ENCODE results near the gene EPHA3. TPM values are rescaled to one million over a fixed set of nuclear protein-coding genes. Genes with fewer than 3 reads are reported as not detected.

Gene EPHA3
- total RNA-seq, 2 donors from 2014 or later: 0.14 to 0.35 TPM

- no peak overlapping the region for H3K27ac Mint-ChIP-seq
Observed at GRCh38 chr3:89105503-89105902, 1.9 kb upstream of the EPHA3 start.

GRCh38 chr3:89108291-89108550 lies 800 bp downstream of the EPHA3 start:
- H3K36me3 Mint-ChIP-seq (ENCODE audit: insufficient read depth in 2 of 2): no peaks in the 10 kb centered on the region
- no peaks in the 10 kb centered on the region for H3K9me3 Mint-ChIP-seq
- DNase-seq (no peak), ATAC-seq (replicated peaks in 1 of 2) (no peak)
- H3K4me1 Mint-ChIP-seq (ENCODE audit: low read depth): peaks cover 17% of the 10 kb centered on the region
- no peaks in the 10 kb centered on the region for H3K27me3 Mint-ChIP-seq (ENCODE audit: low read depth)
- H3K27ac Mint-ChIP-seq: no peak overlapping the region
- peak overlapping the region; percentile 67 to 79 for H3K4me3 Mint-ChIP-seq

More at GRCh38 chr3:89105503-89105902, 1.9 kb upstream of the EPHA3 start:
- Mint-ChIP-seq H3K4me3 (no peak overlapping the region), H3K27me3 (ENCODE audit: low read depth) (no peaks in the 10 kb centered on the region), H3K36me3 (ENCODE audit: insufficient read depth in 2 of 2) (no peaks in the 10 kb centered on the region), H3K4me1 (ENCODE audit: low read depth) (peaks cover 17% of the 10 kb centered on the region), H3K9me3 (no peaks in the 10 kb centered on the region)
- DNase-seq: no peak
- no peak for ATAC-seq (replicated peaks in 1 of 2)

GRCh38 chr3:89113344-89113743 lies 5.9 kb downstream of the EPHA3 start:
- Mint-ChIP-seq H3K27ac (no peak overlapping the region), H3K4me3 (no peak overlapping the region), H3K36me3 (ENCODE audit: insufficient read depth in 2 of 2) (no peaks in the 10 kb centered on the region), H3K9me3 (no peaks in the 10 kb centered on the region), H3K4me1 (ENCODE audit: low read depth) (peaks cover 5% of the 10 kb centered on the region), H3K27me3 (ENCODE audit: low read depth) (peaks cover 8% of the 10 kb centered on the region)
- DNase-seq (no peak), ATAC-seq (replicated peaks in 1 of 2) (no peak)

GRCh38 chr3:89113893-89114840 lies 6.7 kb downstream of the EPHA3 start:
- peak overlapping the region; percentile 60 to 78 for H3K4me3 Mint-ChIP-seq
- H3K4me1 Mint-ChIP-seq (ENCODE audit: low read depth): peaks cover 5% of the 10 kb centered on the region
- DNase-seq: peak; percentile 29 to 47
- H3K27me3 Mint-ChIP-seq (ENCODE audit: low read depth): peaks cover 8% of the 10 kb centered on the region
- no peaks in the 10 kb centered on the region for H3K9me3 Mint-ChIP-seq
- H3K36me3 Mint-ChIP-seq (ENCODE audit: insufficient read depth in 2 of 2): no peaks in the 10 kb centered on the region
- ATAC-seq (replicated peaks in 1 of 2): peak; percentile 83 to 85
- no peak overlapping the region for H3K27ac Mint-ChIP-seq

- Mint-ChIP-seq H3K9me3 (no peaks in the 10 kb centered on the region), H3K4me1 (ENCODE audit: low read depth) (peaks cover 5% of the 10 kb centered on the region), H3K27me3 (ENCODE audit: low read depth) (peaks cover 8% of the 10 kb centered on the region), H3K36me3 (ENCODE audit: insufficient read depth in 2 of 2) (no peaks in the 10 kb centered on the region), H3K27ac (no peak overlapping the region), H3K4me3 (no peak overlapping the region)
- DNase-seq (no peak), ATAC-seq (replicated peaks in 1 of 2) (no peak)
Observed at GRCh38 chr3:89114841-89115223, 7.4 kb downstream of the EPHA3 start.

- DNase-seq (no peak), ATAC-seq (replicated peaks in 1 of 2) (no peak)
- H3K9me3 Mint-ChIP-seq: no peaks in the 10 kb centered on the region
- H3K36me3 Mint-ChIP-seq (ENCODE audit: insufficient read depth in 2 of 2): no peaks in the 10 kb centered on the region
- no peak overlapping the region for H3K4me3 Mint-ChIP-seq
- H3K4me1 Mint-ChIP-seq (ENCODE audit: low read depth): peaks cover 5% of the 10 kb centered on the region
- H3K27me3 Mint-ChIP-seq (ENCODE audit: low read depth): peaks cover 8% of the 10 kb centered on the region
- no peak overlapping the region for H3K27ac Mint-ChIP-seq
Observed at GRCh38 chr3:89116476-89116875, 9.1 kb downstream of the EPHA3 start.

GRCh38 chr3:89138048-89138447 lies 30.6 kb downstream of the EPHA3 start:
- H3K9me3 Mint-ChIP-seq: peaks cover 3 to 4% of the 10 kb centered on the region in 2 donors
- H3K4me3 Mint-ChIP-seq: no peak overlapping the region
- H3K27ac Mint-ChIP-seq: no peak overlapping the region
- H3K27me3 Mint-ChIP-seq (ENCODE audit: low read depth): no peaks in the 10 kb centered on the region
- H3K36me3 Mint-ChIP-seq (ENCODE audit: insufficient read depth in 2 of 2): no peaks in the 10 kb centered on the region
- DNase-seq (no peak), ATAC-seq (replicated peaks in 1 of 2) (no peak)
- no peaks in the 10 kb centered on the region for H3K4me1 Mint-ChIP-seq (ENCODE audit: low read depth)

- Mint-ChIP-seq H3K27ac (no peak overlapping the region), H3K4me1 (ENCODE audit: low read depth) (no peaks in the 10 kb centered on the region), H3K27me3 (ENCODE audit: low read depth) (no peaks in the 10 kb centered on the region), H3K36me3 (ENCODE audit: insufficient read depth in 2 of 2) (no peaks in the 10 kb centered on the region), H3K9me3 (peaks cover 0 to 2% of the 10 kb centered on the region in 2 donors), H3K4me3 (no peak overlapping the region)
- DNase-seq (no peak), ATAC-seq (replicated peaks in 1 of 2) (no peak)
Observed at GRCh38 chr3:89139870-89140269, 32.4 kb downstream of the EPHA3 start.

GRCh38 chr3:89144080-89144479 lies 36.7 kb downstream of the EPHA3 start:
- no peak overlapping the region for H3K4me3 Mint-ChIP-seq
- no peaks in the 10 kb centered on the region for H3K27me3 Mint-ChIP-seq (ENCODE audit: low read depth)
- H3K4me1 Mint-ChIP-seq (ENCODE audit: low read depth): no peaks in the 10 kb centered on the region
- DNase-seq (no peak), ATAC-seq (replicated peaks in 1 of 2) (no peak)
- peaks cover 0 to 2% of the 10 kb centered on the region in 2 donors for H3K9me3 Mint-ChIP-seq
- no peaks in the 10 kb centered on the region for H3K36me3 Mint-ChIP-seq (ENCODE audit: insufficient read depth in 2 of 2)
- H3K27ac Mint-ChIP-seq: no peak overlapping the region

- Mint-ChIP-seq H3K9me3 (peaks cover 0 to 2% of the 10 kb centered on the region in 2 donors), H3K36me3 (ENCODE audit: insufficient read depth in 2 of 2) (no peaks in the 10 kb centered on the region), H3K4me3 (no peak overlapping the region), H3K4me1 (ENCODE audit: low read depth) (no peaks in the 10 kb centered on the region), H3K27me3 (ENCODE audit: low read depth) (no peaks in the 10 kb centered on the region), H3K27ac (no peak overlapping the region)
- no peak for DNase-seq
- ATAC-seq (replicated peaks in 1 of 2): no peak
Observed at GRCh38 chr3:89145995-89146394, 38.6 kb downstream of the EPHA3 start.

- Mint-ChIP-seq H3K36me3 (ENCODE audit: insufficient read depth in 2 of 2) (no peaks in the 10 kb centered on the region), H3K4me1 (ENCODE audit: low read depth) (no peaks in the 10 kb centered on the region), H3K27me3 (ENCODE audit: low read depth) (no peaks in the 10 kb centered on the region), H3K9me3 (peaks cover 0 to 7% of the 10 kb centered on the region in 2 donors), H3K27ac (no peak overlapping the region), H3K4me3 (no peak overlapping the region)
- no peak for DNase-seq
- ATAC-seq (replicated peaks in 1 of 2): no peak
Observed at GRCh38 chr3:89154416-89154815, 47.0 kb downstream of the EPHA3 start.

GRCh38 chr3:89155811-89156210 lies 48.4 kb downstream of the EPHA3 start:
- ATAC-seq (replicated peaks in 1 of 2) (no peak), DNase-seq (no peak)
- no peaks in the 10 kb centered on the region for H3K36me3 Mint-ChIP-seq (ENCODE audit: insufficient read depth in 2 of 2)
- H3K27me3 Mint-ChIP-seq (ENCODE audit: low read depth): no peaks in the 10 kb centered on the region
- no peak overlapping the region for H3K4me3 Mint-ChIP-seq
- H3K4me1 Mint-ChIP-seq (ENCODE audit: low read depth): no peaks in the 10 kb centered on the region
- peaks cover 0 to 7% of the 10 kb centered on the region in 2 donors for H3K9me3 Mint-ChIP-seq
- H3K27ac Mint-ChIP-seq: no peak overlapping the region

- DNase-seq: no peak
- H3K9me3 Mint-ChIP-seq: peaks cover 3 to 5% of the 10 kb centered on the region in 2 donors
- H3K36me3 Mint-ChIP-seq (ENCODE audit: insufficient read depth in 2 of 2): no peaks in the 10 kb centered on the region
- no peaks in the 10 kb centered on the region for H3K27me3 Mint-ChIP-seq (ENCODE audit: low read depth)
- no peak for ATAC-seq (replicated peaks in 1 of 2)
- H3K27ac Mint-ChIP-seq: no peak overlapping the region
- H3K4me1 Mint-ChIP-seq (ENCODE audit: low read depth): no peaks in the 10 kb centered on the region
- H3K4me3 Mint-ChIP-seq: no peak overlapping the region
Observed at GRCh38 chr3:89157575-89157974, 50.2 kb downstream of the EPHA3 start.

GRCh38 chr3:89159605-89160004 lies 52.2 kb downstream of the EPHA3 start:
- no peaks in the 10 kb centered on the region for H3K4me1 Mint-ChIP-seq (ENCODE audit: low read depth)
- ATAC-seq (replicated peaks in 1 of 2): no peak
- H3K27me3 Mint-ChIP-seq (ENCODE audit: low read depth): no peaks in the 10 kb centered on the region
- H3K36me3 Mint-ChIP-seq (ENCODE audit: insufficient read depth in 2 of 2): no peaks in the 10 kb centered on the region
- no peak for DNase-seq
- peaks cover 2 to 7% of the 10 kb centered on the region in 2 donors for H3K9me3 Mint-ChIP-seq
- no peak overlapping the region for H3K27ac Mint-ChIP-seq
- H3K4me3 Mint-ChIP-seq: no peak overlapping the region

All from activated T-cell treated with anti-CD3 and anti-CD28 coated beads, Interleukin-2, amount 50 U/mL, for 72 hours (primary cell).